HG02610 (cell line): ENCODE measurements around the gene CELA3B.
A peak's percentile ranks its signal among the peaks of the same experiment; 100 is the strongest.
"Not testable (repeated sequence)": the region's sequence is repeated elsewhere in the genome, so short reads cannot be mapped to it uniquely, and the experiment has no call there.

Experiments
- ATAC-seq: cut with Tn5 transposase; IDR thresholded peaks from one replicate; pipeline ENCODE4 v1.9.1; 2021; ENCODE audit warnings: mild to moderate bottlenecking, moderate library complexity; ENCODE audit not compliant: unreplicated experiment

Gene CELA3B

GRCh38 chr1:21942959-21943640 lies 33.7 kb upstream of the CELA3B start:
- ATAC-seq: not testable (repeated sequence)

DNA sequence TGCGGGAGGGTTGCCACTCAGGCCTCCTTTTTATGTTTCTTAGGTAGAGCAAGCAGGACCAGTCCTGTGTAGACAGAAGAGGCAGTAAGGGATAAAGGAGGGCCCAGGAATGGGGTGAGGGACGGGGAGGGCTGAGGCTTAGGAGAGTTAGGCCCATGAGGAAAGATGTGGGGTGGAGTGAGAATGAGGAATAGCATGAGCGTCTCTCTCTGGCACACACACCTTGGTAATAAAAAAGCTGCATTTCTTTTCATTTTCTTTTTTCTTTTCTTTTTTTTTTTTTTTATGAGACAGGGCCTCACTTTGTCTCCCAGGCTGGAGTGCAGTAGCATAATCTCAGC lies 32.1 kb upstream of the CELA3B start:
- ATAC-seq: no peak

GRCh38 chr1:21946836-21947587 lies 29.8 kb upstream of the CELA3B start:
- no peak for ATAC-seq

GRCh38 chr1:21950734-21951133 lies 26.1 kb upstream of the CELA3B start:
- ATAC-seq: no peak

DNA sequence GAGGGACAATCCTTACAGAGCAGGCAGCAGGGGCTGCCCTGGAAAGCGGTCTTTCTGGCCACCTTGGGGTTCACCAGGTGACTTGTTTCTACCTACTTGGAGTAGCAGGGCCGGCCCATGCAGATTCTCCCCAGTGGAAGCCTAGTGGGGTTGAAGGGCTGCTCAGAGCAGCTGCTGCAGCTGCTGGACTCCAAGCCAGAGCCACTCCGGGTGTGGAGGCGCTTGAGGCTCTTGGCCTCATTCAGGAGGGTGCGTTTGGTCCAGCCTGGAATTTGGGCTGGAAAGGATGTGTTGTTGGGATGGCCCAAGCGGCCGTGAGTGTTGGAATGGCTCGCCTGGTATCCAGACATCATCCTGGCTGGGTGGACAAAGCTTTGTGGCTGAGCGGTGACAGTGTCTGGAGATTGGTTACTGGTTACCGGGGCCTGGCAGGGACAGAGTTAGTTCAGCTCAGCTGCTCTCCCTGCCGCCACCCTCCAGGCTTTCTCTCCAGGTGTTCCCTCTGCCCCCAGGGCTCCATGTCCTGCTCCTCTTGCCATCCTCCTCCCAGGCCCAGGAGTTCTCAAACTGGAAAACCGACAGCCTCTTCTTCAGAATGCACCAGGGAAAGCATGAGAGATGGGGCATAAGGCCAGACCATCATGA lies 25.5 kb upstream of the CELA3B start:
- no peak for ATAC-seq

GRCh38 chr1:21952786-21953520 lies 23.9 kb upstream of the CELA3B start:
- ATAC-seq: no peak

DNA sequence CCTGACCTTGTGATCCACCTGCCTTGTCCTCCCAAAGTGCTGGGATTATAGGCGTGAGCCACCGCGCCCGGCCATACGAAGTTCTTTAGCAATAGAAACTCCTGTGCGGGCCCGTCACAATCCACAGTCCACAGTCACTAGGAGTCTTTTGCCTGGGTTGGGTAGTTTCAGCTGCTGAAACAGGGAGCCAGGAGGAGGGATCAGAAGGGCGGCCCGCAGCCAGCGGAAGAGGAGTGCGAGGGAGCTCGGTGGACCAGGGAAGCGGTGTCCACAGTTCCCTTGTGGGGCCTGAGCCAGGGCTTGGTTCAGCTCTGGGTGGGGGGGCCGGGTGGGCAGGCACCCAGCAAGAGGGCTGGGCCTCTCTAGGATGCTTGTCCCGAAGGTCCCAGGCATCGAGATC lies 21.8 kb upstream of the CELA3B start:
- no peak for ATAC-seq

DNA sequence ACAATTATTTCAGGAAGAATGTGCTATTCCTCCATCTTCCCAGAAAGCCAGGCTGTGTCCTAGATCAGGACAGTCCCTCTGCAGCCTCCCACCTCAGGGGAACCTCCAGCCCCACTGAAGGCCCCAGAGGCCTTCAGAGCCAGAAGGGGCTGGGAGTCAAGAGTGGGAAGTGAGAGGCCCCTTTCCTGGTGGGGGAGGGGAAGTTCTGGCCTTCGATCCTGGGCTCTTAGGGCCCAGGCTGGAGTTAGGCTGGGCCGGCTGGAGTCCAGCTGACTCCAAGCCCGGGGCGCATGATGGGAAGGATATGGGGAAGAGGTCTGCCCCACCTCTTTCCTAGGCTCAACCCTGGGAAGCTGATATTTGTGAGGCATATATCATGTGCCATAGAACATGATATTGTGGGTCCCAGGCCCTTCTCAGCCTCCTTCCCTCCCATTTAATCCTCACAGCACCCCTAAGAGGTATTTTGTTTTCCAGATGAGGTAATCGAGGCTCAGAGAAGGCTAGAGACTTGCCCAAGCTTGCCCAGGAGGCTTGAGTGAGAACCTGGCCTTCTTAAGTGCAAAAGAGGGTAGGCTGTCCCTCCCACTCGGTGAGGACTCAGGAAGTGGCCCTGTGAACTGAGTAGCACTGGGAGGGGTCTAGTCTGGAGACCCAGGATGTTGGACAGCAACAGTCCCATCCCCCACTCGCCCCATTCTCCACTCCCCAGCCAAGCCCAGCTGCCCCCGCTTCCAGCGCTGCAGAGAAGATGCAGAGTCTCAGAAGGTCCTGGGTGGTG lies 21.1 kb upstream of the CELA3B start:
- ATAC-seq: no peak

GRCh38 chr1:21956720-21957552 lies 19.9 kb upstream of the CELA3B start:
- no peak for ATAC-seq

GRCh38 chr1:21961337-21961736 lies 15.5 kb upstream of the CELA3B start:
- ATAC-seq: no peak

GRCh38 chr1:21961799-21962198 lies 15.0 kb upstream of the CELA3B start:
- no peak for ATAC-seq

DNA sequence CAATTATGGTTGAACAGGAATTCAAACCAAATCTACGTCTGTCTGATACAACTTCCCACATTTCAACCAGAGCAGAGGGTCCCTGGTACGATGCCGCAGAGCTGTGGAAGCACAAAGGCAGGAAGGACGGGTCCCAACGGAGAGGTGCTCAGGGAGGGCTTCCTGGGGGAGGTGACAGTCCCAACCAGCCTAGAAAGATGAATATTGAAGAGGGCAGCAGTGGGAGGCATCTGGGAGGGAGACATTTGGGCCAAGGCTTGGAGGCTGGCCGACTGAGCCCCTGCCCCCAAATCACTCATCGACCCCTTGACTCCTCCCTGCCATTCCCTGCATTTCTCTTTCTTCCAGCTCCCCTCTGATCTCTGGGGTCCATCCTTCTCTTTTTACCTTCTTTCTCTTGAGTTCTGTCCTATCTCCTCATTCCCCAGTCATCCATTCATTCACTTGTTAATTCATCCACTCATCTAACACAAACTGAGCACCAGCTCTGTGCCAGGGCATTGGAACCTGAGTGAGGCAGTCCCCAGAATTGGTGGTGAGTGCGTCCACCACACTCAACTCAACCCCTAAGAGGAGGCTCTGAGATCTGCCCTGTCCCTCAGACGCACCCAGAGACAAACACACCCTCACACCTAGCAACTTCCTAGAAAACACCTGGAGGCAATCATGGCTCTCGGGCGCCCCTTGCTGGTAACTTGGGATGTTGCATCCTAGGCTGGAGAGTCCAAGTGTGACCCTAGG lies 13.2 kb upstream of the CELA3B start:
- peak; percentile 44 for ATAC-seq

GRCh38 chr1:21966247-21967000 lies 10.4 kb upstream of the CELA3B start:
- ATAC-seq: no peak

- not testable (repeated sequence) for ATAC-seq
Measured at GRCh38 chr1:21967216-21967615, 9.6 kb upstream of the CELA3B start.

DNA sequence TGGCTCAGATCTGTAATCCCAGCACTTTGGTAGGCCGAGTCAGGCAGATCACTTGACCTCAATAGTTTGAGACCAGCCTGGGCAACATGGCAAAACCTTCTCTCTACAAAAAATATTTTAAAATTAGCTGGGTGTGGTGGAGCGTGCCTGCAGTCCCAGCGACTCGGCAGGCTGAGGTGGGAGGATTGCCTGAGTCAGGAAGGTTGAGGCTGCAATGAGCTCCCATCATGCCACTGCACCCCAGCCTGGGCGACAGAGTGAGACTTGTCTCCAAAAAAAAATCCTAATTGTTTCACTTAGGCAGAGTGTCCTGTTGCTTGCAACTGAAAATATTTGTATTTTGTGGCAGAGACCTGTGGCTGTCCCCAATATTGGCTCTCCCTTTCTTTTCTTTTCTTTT lies 7.8 kb upstream of the CELA3B start:
- not testable (repeated sequence) for ATAC-seq

GRCh38 chr1:21970523-21970922 lies 6.3 kb upstream of the CELA3B start:
- ATAC-seq: not testable (repeated sequence)

GRCh38 chr1:21972973-21973441 lies 3.8 kb upstream of the CELA3B start:
- not testable (repeated sequence) for ATAC-seq

DNA sequence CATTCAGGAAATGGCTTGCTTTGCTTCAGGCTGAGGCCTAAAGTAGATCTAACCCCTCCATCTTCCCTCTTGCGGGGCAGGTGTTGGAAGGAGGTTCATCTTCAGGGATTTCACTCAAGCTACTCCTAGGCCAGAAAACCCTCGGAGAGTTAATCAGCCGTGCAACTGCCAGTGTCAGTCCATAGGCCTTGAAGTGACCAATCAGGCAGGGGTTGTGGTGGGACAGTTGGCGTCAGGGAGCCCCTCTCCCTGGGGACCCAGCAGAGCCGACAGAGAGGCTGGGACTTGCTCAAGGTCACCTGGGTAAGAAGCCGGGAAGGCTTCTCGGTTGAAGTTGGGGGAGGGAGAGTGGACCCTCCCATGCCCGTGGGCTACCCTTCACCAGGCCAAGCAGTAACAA lies 2.9 kb upstream of the CELA3B start:
- not testable (repeated sequence) for ATAC-seq
